DND-41 (cell line): ENCODE measurements around the gene PRKCA.

Source experiments
- ATAC-seq: fragments of 200-7000 bp; cut with Tn5 transposase; 3 replicates; pipeline ENCODE4 v1.9.1; 2021; ENCODE audit warnings: low read depth; ENCODE audit not compliant: insufficient read depth
- DNase-seq: peaks from one replicate; pipeline ENCODE4 v3.0.0-alpha.2; 2020
- H2AFZ ChIP-seq: 2 replicates; pipeline ENCODE4 v1.6.0; 2012; ENCODE audit warnings: low read depth, low read length
- H3K27ac ChIP-seq: 2 replicates; pipeline ENCODE4 v1.5.1; 2012; ENCODE audit warnings: low read length, inconsistent platforms
- H3K27me3 ChIP-seq: fragments of 200-600 bp; sonication (generic); 2 replicates; pipeline ENCODE4 v1.6.0; 2012; ENCODE audit warnings: low read length, mild to moderate bottlenecking, inconsistent platforms; ENCODE audit not compliant: insufficient read depth, poor library complexity
- H3K36me3 ChIP-seq: 2 replicates; pipeline ENCODE4 v1.5.1; 2012; ENCODE audit warnings: low read length, inconsistent platforms; ENCODE audit not compliant: insufficient read depth
- H3K4me1 ChIP-seq: 2 replicates; pipeline ENCODE4 v1.5.1; 2012; ENCODE audit warnings: mild to moderate bottlenecking, low read length; ENCODE audit not compliant: insufficient read depth
- H3K4me2 ChIP-seq: 2 replicates; pipeline ENCODE4 v1.6.0; 2012; ENCODE audit warnings: mild to moderate bottlenecking, moderate library complexity, low read length, inconsistent platforms; ENCODE audit not compliant: insufficient read depth
- H3K4me3 ChIP-seq, 2 experiments: fragments of 200-600 bp in 1 of 2; shearing (Covaris generic) in 1 of 2; 2 replicates each; pipeline ENCODE4 v1.5.1; 2012 to 2016; ENCODE audit warnings: inconsistent platforms in 2 of 2, low read length in 2 of 2, mild to moderate bottlenecking in 2 of 2, low read depth in 1 of 2, moderate library complexity in 1 of 2
- H3K79me2 ChIP-seq: 2 replicates; pipeline ENCODE4 v1.6.0; 2012; ENCODE audit warnings: low read length, inconsistent platforms; ENCODE audit not compliant: insufficient read depth
- H3K9ac ChIP-seq: 2 replicates; pipeline ENCODE4 v1.6.0; 2012; ENCODE audit warnings: low read depth, mild to moderate bottlenecking, inconsistent platforms, low read length, moderate library complexity
- H3K9me3 ChIP-seq: 2 replicates; pipeline ENCODE4 v1.5.1; 2012; ENCODE audit warnings: low read length, moderate library complexity, mild to moderate bottlenecking, inconsistent platforms; ENCODE audit not compliant: insufficient read depth, severe bottlenecking
- H4K20me1 ChIP-seq: 2 replicates; pipeline ENCODE4 v1.6.0; 2012; ENCODE audit warnings: low read length; ENCODE audit not compliant: insufficient read depth
- CTCF ChIP-seq: IDR thresholded peaks from 2 replicates; pipeline ENCODE4 v1.5.1; 2012; ENCODE audit warnings: borderline replicate concordance, low read length, moderate library complexity, mild to moderate bottlenecking; ENCODE audit not compliant: poor library complexity, severe bottlenecking; ENCODE audit errors: extremely low read depth
- EZH2 ChIP-seq: IDR thresholded peaks from 3 replicates; pipeline ENCODE4 v1.6.1; 2012; ENCODE audit warnings: borderline replicate concordance, low read depth, mild to moderate bottlenecking, moderate library complexity, low read length, inconsistent platforms; ENCODE audit not compliant: severe bottlenecking

The PRKCA gene

GRCh38 chr17:66405836-66406677, 103.6 kb downstream of the PRKCA start:
- peaks cover 75% of the 10 kb centered on the region for H3K79me2 ChIP-seq
- no peaks in the 10 kb centered on the region for H3K27me3 ChIP-seq
- H3K36me3 ChIP-seq, result no peaks in the 10 kb centered on the region
- DNase-seq (no peak), ATAC-seq (no peak)
- peak overlapping the region in 1 of 2 experiments; percentile 54; a peak in 2 of 4 replicates for H3K4me3 ChIP-seq
- peaks cover 90% of the 10 kb centered on the region for H3K4me1 ChIP-seq
- H3K9ac ChIP-seq, result peak overlapping the region; percentile 50
- TF ChIP-seq CTCF (no peak), EZH2 (no peak)
- peak overlapping the region; percentile 74 for H3K4me2 ChIP-seq
- H2AFZ ChIP-seq, result no peak overlapping the region
- H3K9me3 ChIP-seq, result no peaks in the 10 kb centered on the region
- peak overlapping the region; percentile 86 for H3K27ac ChIP-seq
- no peaks in the 10 kb centered on the region for H4K20me1 ChIP-seq

- ATAC-seq (peak; percentile 78), DNase-seq (peak; percentile 68)
- Histone ChIP-seq H3K4me2 (peak overlapping the region; percentile 74), H3K27me3 (no peaks in the 10 kb centered on the region), H3K4me1 (peaks cover 92% of the 10 kb centered on the region), H3K9me3 (no peaks in the 10 kb centered on the region), H4K20me1 (no peaks in the 10 kb centered on the region), H2AFZ (peak overlapping the region; percentile 45), H3K4me3 (peak overlapping the region; percentile 11 to 54; a peak in 3 of 4 replicates), H3K27ac (peak overlapping the region; percentile 86), H3K79me2 (peaks cover 72% of the 10 kb centered on the region), H3K9ac (peak overlapping the region; percentile 50), H3K36me3 (no peaks in the 10 kb centered on the region)
- TF ChIP-seq CTCF, result no peak
- TF ChIP-seq EZH2, result no peak
Measured at GRCh38 chr17:66406701-66407644, 104.6 kb downstream of the PRKCA start.

- H3K4me2 ChIP-seq, result peak overlapping the region; percentile 74; the same call in 1 of the 2 replicates
- H2AFZ ChIP-seq, result no peak overlapping the region
- H3K4me1 ChIP-seq, result peaks cover 94% of the 10 kb centered on the region
- ATAC-seq (no peak), DNase-seq (no peak)
- peak overlapping the region; percentile 50 for H3K9ac ChIP-seq
- H3K4me3 ChIP-seq, result peak overlapping the region in 1 of 2 experiments; percentile 54; a peak in 1 of 4 replicates
- peaks cover 64% of the 10 kb centered on the region for H3K79me2 ChIP-seq
- no peaks in the 10 kb centered on the region for H4K20me1 ChIP-seq
- H3K36me3 ChIP-seq, result no peaks in the 10 kb centered on the region
- H3K9me3 ChIP-seq, result no peaks in the 10 kb centered on the region
- peak overlapping the region; percentile 86 for H3K27ac ChIP-seq
- TF ChIP-seq EZH2, result no peak
- TF ChIP-seq CTCF, result no peak
- H3K27me3 ChIP-seq, result no peaks in the 10 kb centered on the region
Measured at GRCh38 chr17:66407864-66408263, 105.5 kb downstream of the PRKCA start.
